GM12892 (cell line): ENCODE measurements around the gene YTHDF1.
"Not testable (repeated sequence)": the region's sequence is repeated elsewhere in the genome, so short reads cannot be mapped to it uniquely, and the experiment has no call there.

Experiments used
- DNase-seq: peaks from one replicate; pipeline ENCODE4 v3.0.0; 2011; ENCODE audit not compliant: insufficient read length
- FAIRE-seq: peaks from 2 replicates; lab custom pipeline; 2011; peaks lifted over from hg19 to GRCh38; lab: Jason Lieb, UNC
- POLR2A ChIP-seq: IDR thresholded peaks from 2 replicates; pipeline ENCODE4 v1.6.1; 2011; ENCODE audit warnings: low read depth, low read length, control low read depth
- POLR2AphosphoS5 ChIP-seq: IDR thresholded peaks from 2 replicates; pipeline ENCODE4 v1.6.1; 2011; ENCODE audit warnings: low read depth, low read length, control low read depth
- TAF1 ChIP-seq: IDR thresholded peaks from 2 replicates; pipeline ENCODE4 v1.6.1; 2011; ENCODE audit warnings: low read depth, mild to moderate bottlenecking, control low read depth, low read length, borderline replicate concordance

YTHDF1 gene

GRCh38 chr20:63159826-63160640 lies 55.9 kb downstream of the YTHDF1 start:
- TF ChIP-seq POLR2A (no peak), TAF1 (no peak), POLR2AphosphoS5 (no peak)
- no peak for DNase-seq
- no peak for FAIRE-seq

- DNase-seq, FAIRE-seq: not testable (repeated sequence)
Measured at GRCh38 chr20:63159251-63159650, 56.7 kb downstream of the YTHDF1 start.

- DNase-seq (no peak), FAIRE-seq (no peak)
- no peak for TF ChIP-seq POLR2AphosphoS5
- TF ChIP-seq TAF1: no peak
- no peak for TF ChIP-seq POLR2A
Measured at GRCh38 chr20:63158845-63159244, 57.1 kb downstream of the YTHDF1 start.

- no peak for FAIRE-seq
- TF ChIP-seq POLR2A (no peak), POLR2AphosphoS5 (no peak), TAF1 (no peak)
- DNase-seq: no peak
Measured at GRCh38 chr20:63158352-63158751, 57.6 kb downstream of the YTHDF1 start.

GRCh38 chr20:63157431-63157830 lies 58.5 kb downstream of the YTHDF1 start:
- not testable (repeated sequence) for FAIRE-seq, DNase-seq

GRCh38 chr20:63156221-63156671 lies 59.7 kb downstream of the YTHDF1 start:
- DNase-seq (no peak), FAIRE-seq (no peak)
- TF ChIP-seq TAF1 (no peak), POLR2A (no peak), POLR2AphosphoS5 (no peak)

GRCh38 chr20:63155266-63156165 lies 60.4 kb downstream of the YTHDF1 start:
- no peak for TF ChIP-seq POLR2AphosphoS5
- no peak for TF ChIP-seq POLR2A
- no peak for TF ChIP-seq TAF1
- DNase-seq: no peak
- FAIRE-seq: no peak

GRCh38 chr20:63154395-63154794 lies 61.5 kb downstream of the YTHDF1 start:
- TF ChIP-seq POLR2AphosphoS5: no peak
- TF ChIP-seq POLR2A: no peak
- TF ChIP-seq TAF1: no peak
- no peak for FAIRE-seq
- DNase-seq: no peak

- TF ChIP-seq POLR2A: no peak
- FAIRE-seq (no peak), DNase-seq (no peak)
Measured at GRCh38 chr20:63153254-63154221, 62.4 kb downstream of the YTHDF1 start.

GRCh38 chr20:63152322-63153253 lies 63.3 kb downstream of the YTHDF1 start:
- FAIRE-seq (no peak), DNase-seq (no peak)
- TF ChIP-seq POLR2AphosphoS5: no peak
- TF ChIP-seq POLR2A: no peak
- TF ChIP-seq TAF1: no peak
